HT-29 (cell line): ENCODE data around the gene GRAMD2A. TPM values are rescaled to one million over a fixed set of nuclear protein-coding genes. Genes with fewer than 3 reads are reported as not detected.

Source experiments
- DNase-seq: peaks from one replicate; pipeline ENCODE4 v3.0.0-alpha.2; 2015; ENCODE audit warnings: low spot score
- total RNA-seq: library from RNA; depleted of rRNA; stranded (reverse); fragments of >200 nt; shearing (Covaris generic); gene quantifications from 2 replicates; pipeline ENCODE4 v1.2.3, GENCODE V29; 2014; rRNA removed

The GRAMD2A gene
- 0.03 and 0.29 TPM in 2 replicates for total RNA-seq

- DNase-seq: peak; percentile 79
Observed at GRCh38 chr15:72197460-72198355, at the start of gene GRAMD2A. TSS of gene GRAMD2A (minus strand) at chr15:72197787.

GRCh38 chr15:72242775-72243370 is 45.3 kb upstream of the GRAMD2A start:
- no peak for DNase-seq

- no peak for DNase-seq
Observed at GRCh38 chr15:72239652-72240051, 42.1 kb upstream of the GRAMD2A start.

DNA sequence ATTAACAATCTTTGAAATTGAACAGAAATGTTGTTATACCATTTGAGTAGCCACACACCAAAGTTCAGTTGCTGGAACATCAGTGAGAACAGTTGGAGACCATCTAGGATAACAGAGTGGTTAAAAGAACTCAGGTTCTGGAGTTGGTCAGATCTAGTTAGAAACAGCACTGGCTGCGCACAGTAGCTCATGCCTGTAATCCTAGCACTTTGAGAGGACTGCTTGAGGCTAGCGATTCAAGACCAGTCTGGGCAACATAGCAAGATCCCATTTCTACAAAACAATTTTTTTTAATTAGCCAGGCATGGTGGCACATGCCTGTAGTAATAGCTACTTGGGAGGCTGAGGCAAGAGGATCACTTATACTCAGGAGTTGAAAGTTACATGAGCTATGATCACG is 41.0 kb upstream of the GRAMD2A start:
- DNase-seq: no peak

DNA sequence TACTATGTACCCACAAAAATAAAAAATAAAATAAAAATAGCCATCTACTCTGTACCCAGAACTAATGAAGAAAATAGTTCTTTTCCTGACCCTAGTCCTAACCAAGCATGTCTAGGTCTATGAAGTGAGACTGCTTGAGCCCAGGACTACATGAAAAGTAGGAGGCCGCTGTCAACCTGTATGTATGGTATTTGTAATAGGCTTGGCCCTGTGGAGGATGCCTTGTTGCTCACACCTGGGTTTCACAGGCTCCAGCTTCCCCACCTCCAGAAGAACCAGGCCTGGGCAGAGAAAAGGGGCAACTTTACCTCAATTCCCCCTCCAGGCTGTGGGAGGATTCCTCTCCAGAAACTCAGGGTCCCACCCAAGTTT is 40.3 kb upstream of the GRAMD2A start:
- DNase-seq: peak; percentile 47

DNA sequence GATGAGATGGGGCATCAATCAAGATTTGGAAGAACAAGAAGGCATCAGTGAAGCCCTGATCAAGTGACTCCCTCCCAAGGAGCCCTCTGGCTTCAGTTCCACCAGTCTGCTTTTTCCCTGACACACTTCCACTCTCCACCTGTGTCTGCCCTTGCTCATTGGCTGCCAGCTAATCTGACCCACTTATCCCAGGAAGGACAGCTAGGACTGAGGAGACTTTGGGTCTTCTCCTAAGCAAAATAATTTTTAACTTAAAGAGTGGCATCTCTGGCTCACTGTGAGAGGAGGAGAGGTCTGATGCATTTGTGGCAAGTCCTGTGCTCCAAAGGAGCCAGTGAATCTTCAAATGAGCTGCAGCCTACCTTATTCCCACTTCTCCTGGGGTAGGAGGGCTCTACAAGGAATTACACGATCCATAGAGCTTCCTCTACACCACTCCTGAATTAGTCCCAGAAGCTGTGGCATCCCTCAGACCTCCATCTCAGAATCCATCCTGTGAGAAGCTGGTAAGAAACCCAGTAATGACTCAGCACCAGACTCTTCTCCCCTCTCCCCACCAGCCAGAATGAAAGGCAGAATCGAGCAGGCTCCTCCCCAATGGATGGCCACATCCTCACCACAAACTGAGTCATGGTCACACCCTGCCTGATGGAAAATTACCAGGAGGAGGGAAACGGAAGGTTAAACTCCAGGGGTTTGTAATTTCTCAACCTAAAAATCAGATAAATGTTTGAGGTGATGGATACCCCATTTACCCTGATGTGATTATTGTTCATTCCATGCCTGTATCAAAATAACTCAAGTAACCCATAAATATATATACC is 39.7 kb upstream of the GRAMD2A start:
- DNase-seq: peak; percentile 88

GRCh38 chr15:72236381-72237003 is 38.9 kb upstream of the GRAMD2A start:
- no peak for DNase-seq

DNA sequence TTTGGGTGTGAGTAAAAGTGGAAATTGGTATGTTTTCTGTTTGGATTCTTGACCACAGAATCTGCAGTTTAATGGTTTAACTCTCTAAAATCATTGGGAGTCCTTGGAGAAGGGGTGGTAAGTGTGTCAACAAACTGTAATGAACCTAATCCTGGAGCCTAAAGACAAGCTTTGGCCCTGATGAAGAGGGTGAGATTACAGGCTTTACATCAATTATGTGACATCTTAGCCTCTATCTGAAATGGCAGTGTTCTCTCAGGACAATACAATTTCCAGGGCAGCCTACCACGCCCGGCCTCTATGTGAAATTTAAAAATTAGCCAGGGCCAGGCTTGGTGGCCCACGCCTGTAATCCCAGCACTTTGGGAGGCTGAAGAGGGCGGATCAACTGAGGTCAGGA is 37.7 kb upstream of the GRAMD2A start:
- no peak for DNase-seq

GRCh38 chr15:72233769-72234168 is 36.2 kb upstream of the GRAMD2A start:
- DNase-seq: no peak

GRCh38 chr15:72231833-72232478 is 34.4 kb upstream of the GRAMD2A start:
- DNase-seq: peak; percentile 83

DNA sequence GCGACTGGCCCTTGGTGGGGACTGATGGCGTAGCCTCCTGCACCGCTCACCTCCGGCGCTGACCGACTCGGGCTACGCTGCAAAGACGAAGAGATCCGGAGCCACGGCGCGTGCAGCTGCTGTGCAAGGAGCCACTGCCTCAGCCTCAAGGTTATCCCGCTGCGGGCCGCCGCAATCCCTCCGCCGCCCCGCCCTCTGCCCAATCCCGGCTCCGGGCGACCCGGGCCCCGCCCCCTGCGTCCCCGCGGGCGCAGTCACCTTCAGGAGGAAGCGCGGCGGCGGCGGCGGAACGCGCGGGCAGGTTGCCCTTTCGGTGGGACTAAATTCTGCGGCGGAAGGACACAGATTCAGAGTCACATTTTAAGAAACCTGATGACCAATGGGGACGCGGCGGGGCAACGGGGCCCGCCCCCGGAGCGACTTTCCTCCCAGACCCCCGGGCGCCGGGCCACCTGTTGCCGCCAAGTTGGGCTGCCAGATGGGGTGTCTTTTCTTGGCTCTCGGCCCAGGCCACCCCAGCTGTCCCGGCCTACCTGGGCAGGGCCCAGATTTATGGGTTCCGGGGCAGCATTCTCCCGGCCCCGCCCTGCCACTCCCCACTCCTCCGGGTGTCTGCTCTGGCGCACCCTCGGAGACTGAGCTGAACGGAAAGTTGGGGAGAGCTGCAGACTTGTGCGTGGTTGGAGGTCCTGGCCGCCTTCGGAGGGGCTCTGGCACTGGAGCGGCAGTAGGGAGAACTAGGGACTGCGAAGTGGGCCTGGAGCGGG is 33.7 kb upstream of the GRAMD2A start, which contains the start of gene PKM:
TSS of gene PKM (minus strand) at position 125 of the 767 bp plus-strand sequence. CDS start 12,093 bp downstream, outside the sequence.
- DNase-seq: peak; percentile 99

- DNase-seq: peak; percentile 81
Observed at GRCh38 chr15:72230197-72231065, 32.8 kb upstream of the GRAMD2A start.

DNA sequence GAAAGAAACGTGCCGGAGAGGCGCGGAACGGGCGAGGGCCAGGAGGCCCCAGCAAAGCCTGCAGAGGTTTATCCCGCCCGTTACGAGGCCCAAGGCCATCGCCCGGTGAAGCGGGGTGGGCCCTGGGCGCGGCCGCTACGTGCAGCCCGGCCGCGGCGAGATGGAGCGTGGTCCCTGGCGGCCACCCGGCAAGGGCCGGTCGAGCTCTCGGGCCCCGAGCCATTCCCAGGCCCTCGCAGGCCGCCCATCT is 32.3 kb upstream of the GRAMD2A start:
- DNase-seq: no peak

- peak; percentile 38 for DNase-seq
Observed at GRCh38 chr15:72229076-72229946, 31.7 kb upstream of the GRAMD2A start.

GRCh38 chr15:72227720-72228119 is 30.1 kb upstream of the GRAMD2A start:
- DNase-seq: no peak

DNA sequence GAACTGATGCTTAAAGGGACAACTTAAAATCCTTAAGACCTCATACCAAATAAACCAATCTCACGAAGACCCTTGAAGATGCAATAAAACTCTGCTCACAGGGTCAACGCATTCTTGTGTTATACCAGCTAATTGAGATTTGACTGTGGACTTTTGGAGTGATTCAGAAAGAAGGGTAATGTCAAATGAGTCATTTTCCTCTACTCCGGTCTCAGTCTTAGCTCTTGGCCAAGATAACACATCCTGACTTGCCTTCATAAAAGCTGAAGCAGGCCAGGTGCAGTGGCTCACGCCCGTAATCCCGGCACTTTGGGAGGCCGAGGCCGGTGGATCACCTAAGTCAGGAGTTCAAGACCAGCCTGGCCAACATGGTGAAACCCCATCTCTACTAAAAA is 29.6 kb upstream of the GRAMD2A start:
- DNase-seq: no peak

GRCh38 chr15:72223278-72223677 is 25.7 kb upstream of the GRAMD2A start:
- no peak for DNase-seq

GRCh38 chr15:72222393-72222792 is 24.8 kb upstream of the GRAMD2A start:
- peak; percentile 55 for DNase-seq

DNA sequence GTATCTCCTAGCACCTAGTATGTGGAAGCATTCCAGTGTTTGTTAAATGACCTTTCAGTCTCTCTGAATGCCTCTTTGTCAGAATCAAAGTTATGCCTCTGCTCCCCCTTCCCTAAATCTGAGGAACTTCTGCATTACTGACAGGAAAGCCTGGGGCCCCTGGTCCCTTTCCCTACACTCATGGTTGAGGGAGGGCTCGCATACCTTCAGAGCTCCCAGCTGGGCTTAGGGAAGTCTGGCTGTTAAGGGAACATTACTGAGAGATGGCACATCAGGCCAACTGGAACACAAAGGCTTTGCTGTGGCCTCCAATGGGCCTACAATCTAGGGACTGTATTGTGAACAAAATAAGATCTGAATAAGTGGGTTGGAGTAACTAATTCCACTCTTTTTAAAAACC is 23.1 kb upstream of the GRAMD2A start:
- no peak for DNase-seq
